ENCODE measurements around the gene CCDC197. TPM values are rescaled to one million over a fixed set of nuclear protein-coding genes. Genes with fewer than 3 reads are reported as not detected.

CCDC197 gene
- total RNA-seq, 4 donors from 2014 or later: not detected

- no peaks in the 10 kb centered on the region for H3K27me3 ChIP-seq
- no peak for DNase-seq (ENCODE audit: extremely low spot score)
- intact Hi-C loops (cut with DNase I): no loop called here
- H3K4me3 ChIP-seq: no peak overlapping the region
- no peaks in the 10 kb centered on the region for H3K9me3 ChIP-seq
- H3K4me1 ChIP-seq: peaks cover 7 to 18% (median 14%) of the 10 kb centered on the region in 4 donors
- peaks cover 6 to 51% (median 44%) of the 10 kb centered on the region in 4 donors for H3K36me3 ChIP-seq
- WGBS: 65% methylated on average over 8 of the region's 13 CpGs
- H3K27ac ChIP-seq (replicated peaks in 1 of 4): no peak overlapping the region
- TF ChIP-seq CTCF (IDR thresholded peaks at IDR 0.05) (no peak), POLR2AphosphoS5 (IDR thresholded peaks at IDR 0.05) (no peak), EP300 (IDR thresholded peaks at IDR 0.05) (no peak), POLR2A (IDR thresholded peaks at IDR 0.05; ENCODE audit: low read depth) (no peak)
These were observed 46.1 kb downstream of the CCDC197 start for GRCh38 chr14:94043111-94043755.

GRCh38 chr14:94043756-94044475 lies 46.8 kb downstream of the CCDC197 start:
- H3K4me3 ChIP-seq: no peak overlapping the region
- peaks cover 13 to 58% (median 51%) of the 10 kb centered on the region in 4 donors for H3K36me3 ChIP-seq
- no peak for TF ChIP-seq EP300 (IDR thresholded peaks at IDR 0.05)
- no peak for TF ChIP-seq POLR2AphosphoS5 (IDR thresholded peaks at IDR 0.05)
- no peak for TF ChIP-seq POLR2A (IDR thresholded peaks at IDR 0.05; ENCODE audit: low read depth)
- no peak for TF ChIP-seq CTCF (IDR thresholded peaks at IDR 0.05)
- no peak overlapping the region for H3K27ac ChIP-seq (replicated peaks in 1 of 4)
- peaks cover 9 to 23% (median 17%) of the 10 kb centered on the region in 4 donors for H3K4me1 ChIP-seq
- WGBS: 90% methylated on average over 14 of the region's 14 CpGs
- no peaks in the 10 kb centered on the region for H3K9me3 ChIP-seq
- H3K27me3 ChIP-seq: no peaks in the 10 kb centered on the region
- intact Hi-C loops (cut with DNase I): no loop called here
- no peak for DNase-seq (ENCODE audit: extremely low spot score)

GRCh38 chr14:94044476-94045091 lies 47.5 kb downstream of the CCDC197 start:
- Histone ChIP-seq H3K4me1 (peaks cover 12 to 28% (median 21%) of the 10 kb centered on the region in 4 donors), H3K36me3 (peaks cover 20 to 65% (median 58%) of the 10 kb centered on the region in 4 donors), H3K9me3 (no peaks in the 10 kb centered on the region), H3K27me3 (no peaks in the 10 kb centered on the region), H3K4me3 (no peak overlapping the region), H3K27ac (replicated peaks in 1 of 4) (no peak overlapping the region)
- DNase-seq (ENCODE audit: extremely low spot score): no peak
- 90% methylated on average over 20 of the region's 20 CpGs for WGBS
- TF ChIP-seq EP300 (IDR thresholded peaks at IDR 0.05): no peak
- TF ChIP-seq POLR2AphosphoS5 (IDR thresholded peaks at IDR 0.05): no peak
- intact Hi-C loops (cut with DNase I): no loop called here

- no peaks in the 10 kb centered on the region for H3K27me3 ChIP-seq
- H3K4me1 ChIP-seq: peaks cover 12 to 29% (median 22%) of the 10 kb centered on the region in 4 donors
- no peaks in the 10 kb centered on the region for H3K9me3 ChIP-seq
- H3K4me3 ChIP-seq: no peak overlapping the region
- intact Hi-C loops (cut with DNase I): no loop called here
- no peak for TF ChIP-seq POLR2A (IDR thresholded peaks at IDR 0.05; ENCODE audit: low read depth)
- TF ChIP-seq CTCF (IDR thresholded peaks at IDR 0.05): no peak
- TF ChIP-seq POLR2AphosphoS5 (IDR thresholded peaks at IDR 0.05): no peak
- no peak for TF ChIP-seq EP300 (IDR thresholded peaks at IDR 0.05)
- 92% methylated on average over 8 of the region's 8 CpGs for WGBS
- H3K27ac ChIP-seq (replicated peaks in 1 of 4): no peak overlapping the region
- H3K36me3 ChIP-seq: peaks cover 25 to 70% (median 63%) of the 10 kb centered on the region in 4 donors
- DNase-seq (ENCODE audit: extremely low spot score): no peak
These were observed 48.0 kb downstream of the CCDC197 start for GRCh38 chr14:94045101-94045500.

All from esophagus muscularis mucosa (tissue), 4 donors.